ENCODE measurements around the gene CXCL11. TPM values are rescaled to one million over a fixed set of nuclear protein-coding genes. Genes with fewer than 3 reads are reported as not detected.
A peak's percentile ranks its signal among the peaks of the same experiment; 100 is the strongest.

Gene CXCL11
- total and polyA plus RNA-seq, 2 donors (not counting 1 experiment from before 2014, with no cell fraction given): not detected

DNA sequence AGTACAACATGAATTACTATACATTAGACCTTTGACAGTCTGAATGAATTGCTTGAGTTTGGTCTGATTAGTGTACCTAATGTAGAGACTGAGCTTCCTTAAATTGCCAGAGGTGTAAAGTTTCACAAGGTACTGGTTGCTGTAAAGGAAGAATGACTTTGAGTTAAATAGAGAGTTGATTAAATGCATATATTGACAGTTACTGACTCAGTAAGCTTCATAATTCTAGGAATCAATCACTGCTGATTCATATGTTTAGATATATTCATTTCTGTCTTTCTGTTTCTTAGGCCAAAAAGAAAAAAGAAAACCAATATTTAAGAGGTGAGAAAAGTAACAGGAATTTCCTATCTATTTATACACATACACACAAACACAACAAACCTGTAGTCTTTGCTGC, 22.4 kb upstream of the CXCL11 start:
- Mint-ChIP-seq H3K27ac (no peak overlapping the region), H3K4me1 (peaks cover 42% of the 10 kb centered on the region), H3K9me3 (ENCODE audit: insufficient read depth) (no peaks in the 10 kb centered on the region), H3K4me3 (no peak overlapping the region), H3K27me3 (no peaks in the 10 kb centered on the region)
- Histone ChIP-seq H3K4me3 (ENCODE audit: control extremely low read depth in 1 of 5, extremely low read depth in 1 of 5, insufficient read depth in 1 of 5, low read depth in 2 of 5, low read length in 4 of 5) (no peak overlapping the region), H2AFZ (ENCODE audit: insufficient read depth, low read depth, low read length, poor library complexity, severe bottlenecking) (no peak overlapping the region), H3K4me1 (ENCODE audit: control insufficient read depth in 2 of 2, insufficient read depth in 2 of 2, low read length in 2 of 2) (peaks cover 39 to 45% of the 10 kb centered on the region in 2 donors), H3K9ac (ENCODE audit: low read length) (no peak overlapping the region), H3K4me2 (replicated peaks; ENCODE audit: low read depth, low read length, poor library complexity, severe bottlenecking) (no peak overlapping the region), H3K27ac (ENCODE audit: low read length in 2 of 2) (no peak overlapping the region), H3K27me3 (replicated peaks in 1 of 4; ENCODE audit: control extremely low read depth in 1 of 4, control insufficient read depth in 3 of 4, insufficient read depth in 4 of 4, low read length in 3 of 4) (no peaks in the 10 kb centered on the region), H4K20me1 (ENCODE audit: control insufficient read depth, insufficient read depth, low read length, poor library complexity, severe bottlenecking) (no peaks in the 10 kb centered on the region), H3K9me3 (ENCODE audit: control extremely low read depth in 1 of 3, control insufficient read depth in 2 of 3, insufficient read depth in 1 of 3, low read length in 2 of 3) (peaks cover 0 to 3% (median 0%) of the 10 kb centered on the region in 3 donors), H3K36me3 (replicated peaks in 1 of 2; ENCODE audit: control extremely low read depth in 1 of 2, control insufficient read depth in 1 of 2, extremely low read depth in 1 of 2, insufficient read depth in 2 of 2, low read length in 1 of 2) (no peaks in the 10 kb centered on the region), H3K79me2 (ENCODE audit: control insufficient read depth, insufficient read depth, low read length) (no peaks in the 10 kb centered on the region)
- TF ChIP-seq EZH2 (IDR thresholded peaks at IDR 0.05; ENCODE audit: borderline replicate concordance, insufficient read depth, low read depth, low read length, poor library complexity, severe bottlenecking) (no peak), CTCF (IDR thresholded peaks at IDR 0.05) (no peak)
- CTCF ChIA-PET: interaction anchor here (0.6 to 2.9 kb wide), 8 partner anchors 9 to 79 kb away, joined by 3 to 17 read pairs (median 4); no protein-coding TSS in a partner anchor
- ATAC-seq (ENCODE audit: low read depth): no peak
- DNase-seq: no peak
- intact Hi-C loops (cut with micrococcal nuclease): loop anchor here (5.0 kb wide), 1 partner anchor 36 kb away; the partner anchor contains the start of gene CXCL10
- POLR2A ChIA-PET: no interaction called here

DNA sequence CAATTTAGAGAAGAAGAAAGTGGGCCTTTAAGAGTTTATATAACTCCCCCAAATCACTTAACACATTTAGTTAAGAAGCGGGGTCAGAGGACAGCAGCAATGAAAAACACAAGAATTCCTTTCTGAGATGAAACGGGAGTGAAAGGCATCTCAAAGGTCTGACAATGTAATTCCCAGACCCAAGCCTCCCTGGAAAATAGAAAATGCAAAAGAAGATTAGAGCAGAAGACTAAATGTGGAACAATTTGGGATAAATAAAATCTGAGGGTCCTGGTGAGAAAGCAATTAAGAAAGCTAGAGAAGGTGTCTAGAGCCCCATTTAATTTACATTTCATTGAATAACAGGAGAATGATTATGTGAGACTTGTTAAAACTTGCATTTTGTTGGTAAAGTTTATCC, 19.6 kb upstream of the CXCL11 start:
- Mint-ChIP-seq H3K9me3 (ENCODE audit: insufficient read depth) (no peaks in the 10 kb centered on the region), H3K4me1 (peaks cover 23% of the 10 kb centered on the region), H3K27me3 (no peaks in the 10 kb centered on the region), H3K4me3 (no peak overlapping the region), H3K27ac (peak overlapping the region; percentile 86)
- TF ChIP-seq EZH2 (IDR thresholded peaks at IDR 0.05; ENCODE audit: borderline replicate concordance, insufficient read depth, low read depth, low read length, poor library complexity, severe bottlenecking) (no peak), CTCF (IDR thresholded peaks at IDR 0.05) (no peak)
- H4K20me1 ChIP-seq (ENCODE audit: control insufficient read depth, insufficient read depth, low read length, poor library complexity, severe bottlenecking): no peaks in the 10 kb centered on the region
- H3K36me3 ChIP-seq (replicated peaks in 1 of 2; ENCODE audit: control extremely low read depth in 1 of 2, control insufficient read depth in 1 of 2, extremely low read depth in 1 of 2, insufficient read depth in 2 of 2, low read length in 1 of 2): no peaks in the 10 kb centered on the region
- no peaks in the 10 kb centered on the region for H3K79me2 ChIP-seq (ENCODE audit: control insufficient read depth, insufficient read depth, low read length)
- ATAC-seq (ENCODE audit: low read depth): no peak
- H3K27me3 ChIP-seq (replicated peaks in 1 of 4; ENCODE audit: control extremely low read depth in 1 of 4, control insufficient read depth in 3 of 4, insufficient read depth in 4 of 4, low read length in 3 of 4): no peaks in the 10 kb centered on the region
- POLR2A ChIA-PET: no interaction called here
- WGBS (ENCODE audit: insufficient coverage): 67% methylated on average over 1 of the region's 2 CpGs
- DNase-seq: no peak
- peak overlapping the region; percentile 30 to 69 for H3K27ac ChIP-seq (ENCODE audit: low read length in 2 of 2)
- no peaks in the 10 kb centered on the region for H3K9me3 ChIP-seq (ENCODE audit: control extremely low read depth in 1 of 3, control insufficient read depth in 2 of 3, insufficient read depth in 1 of 3, low read length in 2 of 3)
- H3K4me1 ChIP-seq (ENCODE audit: control insufficient read depth in 2 of 2, insufficient read depth in 2 of 2, low read length in 2 of 2): peaks cover 19 to 24% of the 10 kb centered on the region in 2 donors
- H3K4me3 ChIP-seq (ENCODE audit: control extremely low read depth in 1 of 5, extremely low read depth in 1 of 5, insufficient read depth in 1 of 5, low read depth in 2 of 5, low read length in 4 of 5): no peak overlapping the region
- H3K9ac ChIP-seq (ENCODE audit: low read length): no peak overlapping the region
- intact Hi-C loops (cut with micrococcal nuclease): loop anchor here (5.0 kb wide), 1 partner anchor 33 kb away; the partner anchor contains the start of gene CXCL10
- peak overlapping the region; percentile 48 for H3K4me2 ChIP-seq (replicated peaks; ENCODE audit: low read depth, low read length, poor library complexity, severe bottlenecking)
- peak overlapping the region; percentile 17 for H2AFZ ChIP-seq (ENCODE audit: insufficient read depth, low read depth, low read length, poor library complexity, severe bottlenecking)
- CTCF ChIA-PET: interaction anchor here (1.0 to 4.6 kb wide), 5 partner anchors 8 to 59 kb away, joined by 3 to 31 read pairs (median 3); no protein-coding TSS in a partner anchor

All from B cell (primary cell).